Umbilical cord (tissue), 2 donors: ENCODE results near the gene ZFPM1. TPM values are rescaled to one million over a fixed set of nuclear protein-coding genes. Genes with fewer than 3 reads are reported as not detected.
"Not testable (repeated sequence)": the region's sequence is repeated elsewhere in the genome, so short reads cannot be mapped to it uniquely, and the experiment has no call there.

Experiments
- DNase-seq: peaks from one replicate; pipeline ENCODE4 v3.0.0-alpha.2; 2015; ENCODE audit warnings: low spot score
- total RNA-seq: library from RNA; depleted of rRNA; stranded (reverse); fragments of >200 nt; gene quantifications from one replicate; pipeline ENCODE4 v1.2.3, GENCODE V29; 2014; ENCODE audit warnings: low replicate concordance; ENCODE audit not compliant: insufficient read depth

Gene ZFPM1
- total RNA-seq, 1 donor from 2014 or later, result 1.7 TPM

GRCh38 chr16:88478889-88479792 is 26.1 kb downstream of the ZFPM1 start:
- no peak for DNase-seq

DNA sequence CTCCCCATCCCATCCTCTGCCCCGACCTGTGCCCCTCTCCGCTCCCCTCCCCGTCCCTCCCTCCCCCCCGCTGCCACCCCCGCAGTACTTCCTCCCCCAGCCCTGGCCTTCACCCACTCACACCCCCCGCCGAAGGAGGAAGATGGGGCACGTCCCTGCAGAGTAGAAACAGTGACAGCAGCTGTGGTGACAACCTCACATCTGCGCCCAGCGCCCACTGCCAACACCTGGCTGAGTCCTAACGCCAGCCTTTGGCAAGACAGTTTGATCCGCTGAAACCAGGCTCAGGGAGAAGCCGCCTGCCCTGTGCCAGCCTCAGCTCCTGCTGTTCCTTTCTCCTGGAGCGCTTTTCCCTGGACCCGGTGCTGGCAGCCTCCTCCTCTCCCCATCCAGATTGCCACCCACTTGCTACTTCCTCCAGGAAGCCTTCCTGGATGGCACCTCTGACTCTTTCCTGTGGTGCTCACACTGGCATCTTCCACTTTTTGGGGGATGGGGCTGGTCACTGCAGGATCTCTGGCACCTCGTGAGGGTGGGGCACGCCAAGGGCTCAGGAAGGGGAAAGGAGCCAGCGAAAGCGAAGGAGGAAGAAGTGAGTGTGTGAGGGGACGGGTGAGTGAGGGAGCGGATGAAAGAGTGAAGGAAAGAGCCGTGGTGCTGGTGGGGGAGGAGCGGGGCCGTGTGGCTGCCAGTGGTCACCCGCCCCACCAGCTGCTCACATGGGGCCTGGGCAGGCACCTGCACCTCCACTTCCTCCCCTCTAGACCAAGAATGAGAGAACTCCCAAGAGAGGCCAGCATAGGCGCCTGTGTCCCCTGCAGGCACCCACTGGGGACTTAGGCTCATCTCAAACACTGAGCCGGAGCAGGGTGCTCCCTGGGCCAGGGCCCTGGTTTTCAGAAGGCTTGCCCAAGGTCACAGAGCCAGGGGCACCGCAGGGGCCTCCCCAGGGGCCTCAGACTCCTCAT is 27.0 kb downstream of the ZFPM1 start:
- no peak for DNase-seq

GRCh38 chr16:88480829-88481228 is 27.7 kb downstream of the ZFPM1 start:
- DNase-seq, result no peak

GRCh38 chr16:88481851-88482250 is 28.8 kb downstream of the ZFPM1 start:
- no peak for DNase-seq

- no peak for DNase-seq
Observed at GRCh38 chr16:88482630-88483391, 29.7 kb downstream of the ZFPM1 start.

- DNase-seq, result no peak
Observed at GRCh38 chr16:88483392-88483641, 30.2 kb downstream of the ZFPM1 start.

- no peak for DNase-seq
Observed at GRCh38 chr16:88484505-88485365, 31.7 kb downstream of the ZFPM1 start.

GRCh38 chr16:88485366-88485741 is 32.3 kb downstream of the ZFPM1 start:
- DNase-seq, result not testable (repeated sequence)

GRCh38 chr16:88486398-88487123 is 33.5 kb downstream of the ZFPM1 start:
- DNase-seq, result no peak

GRCh38 chr16:88487124-88487432 is 34.0 kb downstream of the ZFPM1 start:
- no peak for DNase-seq

- DNase-seq, result no peak
Observed at GRCh38 chr16:88487920-88488851, 35.1 kb downstream of the ZFPM1 start.

DNA sequence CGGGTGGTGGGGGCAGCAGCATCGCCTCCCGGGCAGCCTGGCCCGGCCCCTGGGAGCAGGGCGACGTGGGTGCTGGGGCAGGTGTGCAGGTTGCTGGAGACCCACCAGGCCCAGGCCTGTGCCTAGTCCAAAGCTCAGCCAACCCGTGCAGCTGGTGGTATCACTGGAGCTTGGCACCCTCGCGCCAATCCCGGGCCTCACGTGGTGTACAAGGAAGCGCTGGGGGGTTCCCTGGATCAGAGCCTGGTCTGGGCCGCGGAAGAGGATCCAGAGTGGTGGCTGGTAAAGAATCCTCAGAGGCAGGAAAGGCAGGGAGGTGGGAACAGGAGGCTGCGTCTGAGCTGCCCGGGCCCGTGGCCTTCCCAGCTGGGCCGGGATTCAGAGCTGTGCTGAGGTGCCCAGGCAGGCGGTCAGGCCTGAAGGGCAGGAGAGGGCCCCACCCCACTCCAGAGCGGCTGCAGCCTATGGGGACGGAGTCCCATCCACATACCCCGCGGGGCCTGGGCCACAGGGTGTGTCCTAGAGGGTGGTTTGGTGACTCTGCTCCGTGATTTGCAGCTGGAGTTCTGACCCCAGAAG is 36.2 kb downstream of the ZFPM1 start:
- DNase-seq, result no peak

DNA sequence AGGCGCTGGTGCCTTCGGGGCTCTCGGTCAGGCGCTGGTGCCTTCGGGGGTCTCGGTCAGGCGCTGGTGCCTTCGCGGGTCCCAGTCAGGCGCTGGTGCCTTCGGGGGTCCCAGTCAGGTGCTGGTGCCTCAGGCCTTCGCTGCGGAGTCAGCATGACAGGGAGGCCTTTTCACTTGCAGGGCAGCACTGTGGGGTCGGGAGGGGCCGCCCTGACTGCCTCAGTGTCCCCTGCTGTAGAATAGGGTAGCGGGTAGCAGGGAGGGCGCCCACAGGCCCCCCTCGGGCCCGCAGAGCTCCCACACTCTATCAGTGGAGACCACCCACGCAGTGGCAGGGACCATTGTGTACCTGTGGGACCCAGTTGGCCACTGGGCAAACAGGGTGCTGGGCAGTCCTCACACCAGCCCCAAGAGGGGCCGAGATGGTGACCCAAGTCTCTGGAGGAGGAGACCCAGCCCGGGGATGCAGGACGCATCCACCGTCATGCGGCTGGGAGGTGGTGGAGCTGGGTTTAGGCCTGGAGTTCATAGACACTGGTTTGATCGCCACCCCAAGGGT is 38.0 kb downstream of the ZFPM1 start:
- DNase-seq, result no peak

DNA sequence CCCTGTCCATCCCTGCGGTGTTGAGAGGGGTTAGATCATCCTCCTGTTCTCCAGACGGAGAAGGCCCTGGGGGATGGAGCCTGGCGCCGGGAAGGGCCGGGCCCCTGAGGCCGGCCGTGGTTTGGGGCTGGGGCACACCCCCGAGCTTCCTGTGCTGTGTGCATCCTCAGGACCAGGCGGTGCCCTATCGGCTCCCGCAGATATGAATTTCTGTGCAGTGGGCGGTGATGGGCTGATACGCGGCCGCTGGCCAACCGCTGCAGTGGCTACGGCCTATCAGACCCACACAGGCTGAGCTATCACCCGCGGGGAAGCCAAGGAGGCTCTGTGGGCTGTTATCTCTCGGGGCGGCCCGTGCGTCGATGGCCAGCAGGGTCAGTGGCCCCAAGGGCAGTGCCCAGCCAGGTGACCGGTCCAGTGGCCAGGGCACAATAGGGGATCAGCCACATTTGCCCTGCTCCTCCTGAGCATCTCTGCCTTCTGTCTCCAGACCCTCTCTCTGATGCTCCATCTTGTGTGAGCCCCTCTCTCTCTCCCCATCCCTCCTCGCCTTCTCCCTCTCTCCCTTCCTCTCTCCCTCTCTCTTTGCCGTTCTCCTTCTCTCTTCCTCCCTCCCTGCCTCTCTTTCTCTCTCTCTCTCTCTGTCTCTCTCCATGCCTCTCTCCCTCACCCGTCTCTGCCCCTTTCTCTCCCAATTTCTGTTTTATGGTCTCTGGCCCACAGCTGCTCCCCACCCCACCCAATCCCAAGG is 38.7 kb downstream of the ZFPM1 start:
- DNase-seq, result no peak

GRCh38 chr16:88493879-88494278 is 40.8 kb downstream of the ZFPM1 start:
- no peak for DNase-seq

DNA sequence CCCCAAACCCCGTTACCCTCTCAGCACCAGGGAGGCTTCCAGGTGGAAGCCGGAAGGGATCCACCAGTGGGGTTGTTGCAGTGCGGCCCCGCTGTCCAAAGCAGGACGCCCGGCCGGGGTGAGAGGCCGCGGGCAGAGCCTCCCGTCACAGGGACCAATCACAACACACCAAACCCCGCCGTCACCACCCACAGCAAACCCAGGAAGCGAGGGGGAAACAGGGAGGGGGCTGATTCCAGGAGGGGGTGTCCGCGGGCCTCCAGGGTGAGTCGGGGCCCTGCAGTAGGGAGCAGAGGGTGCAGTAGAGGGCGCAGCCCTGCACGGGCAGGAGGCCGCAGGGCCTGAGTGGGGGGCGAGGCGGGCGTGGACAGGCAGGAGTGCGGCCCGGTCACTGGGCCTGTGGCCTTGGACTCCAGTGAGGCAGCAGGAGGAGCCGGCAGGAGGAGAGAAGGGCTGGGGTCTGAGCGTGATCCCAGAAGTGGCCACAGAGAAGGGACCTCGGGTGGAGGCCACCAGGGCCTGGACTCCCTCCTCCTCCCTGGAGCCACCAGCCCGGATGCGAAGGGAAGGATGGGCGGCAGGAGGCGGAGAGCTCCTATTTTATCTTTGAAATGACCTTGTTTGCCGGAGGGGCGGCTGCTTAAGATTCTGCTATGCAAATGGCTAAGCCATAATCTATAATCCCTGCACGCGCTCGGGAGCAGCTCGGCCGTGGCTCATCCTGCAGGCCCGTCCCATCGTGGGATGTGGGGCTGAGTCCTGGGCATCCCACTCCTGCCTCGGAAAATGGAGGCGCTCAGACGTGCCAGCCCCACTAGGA is 41.5 kb downstream of the ZFPM1 start:
- DNase-seq, result no peak

- no peak for DNase-seq
Observed at GRCh38 chr16:88495268-88495772, 42.2 kb downstream of the ZFPM1 start.
